GOT3 (cell line): ENCODE measurements around the gene ANKRD40CL.

Experiments used
- DNase-seq: peaks from one replicate; lab custom pipeline; 2025; ENCODE audit warnings: mixed read lengths; lab: John Stamatoyannopoulos, UW

Gene ANKRD40CL

GRCh38 chr17:50787106-50787505 is 19.8 kb upstream of the ANKRD40CL start:
- DNase-seq: no peak

GRCh38 chr17:50785946-50786570 is 18.7 kb upstream of the ANKRD40CL start:
- DNase-seq: no peak

- no peak for DNase-seq
Observed at GRCh38 chr17:50785126-50785525, 17.8 kb upstream of the ANKRD40CL start.

GRCh38 chr17:50783905-50784304 is 16.6 kb upstream of the ANKRD40CL start:
- no peak for DNase-seq

- DNase-seq: peak; percentile 38
Observed at GRCh38 chr17:50783193-50783660, 15.9 kb upstream of the ANKRD40CL start.

- no peak for DNase-seq
Observed at GRCh38 chr17:50781167-50781566, 13.8 kb upstream of the ANKRD40CL start.

- no peak for DNase-seq
Observed at GRCh38 chr17:50779747-50780353, 12.5 kb upstream of the ANKRD40CL start.

GRCh38 chr17:50778988-50779387 is 11.7 kb upstream of the ANKRD40CL start:
- DNase-seq: no peak

GRCh38 chr17:50778471-50778870 is 11.2 kb upstream of the ANKRD40CL start:
- DNase-seq: no peak

GRCh38 chr17:50775926-50776325 is 8.6 kb upstream of the ANKRD40CL start:
- DNase-seq: no peak

GRCh38 chr17:50774225-50774803 is 7.0 kb upstream of the ANKRD40CL start:
- DNase-seq: no peak

- DNase-seq: no peak
Observed at GRCh38 chr17:50771991-50772785, 4.9 kb upstream of the ANKRD40CL start.

- no peak for DNase-seq
Observed at GRCh38 chr17:50770346-50770745, 3.0 kb upstream of the ANKRD40CL start.

GRCh38 chr17:50769884-50770283 is 2.6 kb upstream of the ANKRD40CL start:
- DNase-seq: no peak

- DNase-seq: no peak
Observed at GRCh38 chr17:50768346-50768761, 1.0 kb upstream of the ANKRD40CL start.

GRCh38 chr17:50767030-50767429 is 288 bp downstream of the ANKRD40CL start:
- DNase-seq: no peak

GRCh38 chr17:50766222-50767023 is 895 bp downstream of the ANKRD40CL start:
- DNase-seq: no peak

GRCh38 chr17:50765454-50766221 is 1.7 kb downstream of the ANKRD40CL start:
- no peak for DNase-seq

- no peak for DNase-seq
Observed at GRCh38 chr17:50764734-50765149, 2.6 kb downstream of the ANKRD40CL start.

GRCh38 chr17:50763716-50764475 is 3.4 kb downstream of the ANKRD40CL start:
- DNase-seq: no peak
